ENCODE data around the gene KRTAP10-1. TPM values are rescaled to one million over a fixed set of nuclear protein-coding genes. Genes with fewer than 3 reads are reported as not detected.
A peak's percentile ranks its signal among the peaks of the same experiment; 100 is the strongest.

The KRTAP10-1 gene
- total RNA-seq, 2 experiments from 2014 or later = not detected

DNA sequence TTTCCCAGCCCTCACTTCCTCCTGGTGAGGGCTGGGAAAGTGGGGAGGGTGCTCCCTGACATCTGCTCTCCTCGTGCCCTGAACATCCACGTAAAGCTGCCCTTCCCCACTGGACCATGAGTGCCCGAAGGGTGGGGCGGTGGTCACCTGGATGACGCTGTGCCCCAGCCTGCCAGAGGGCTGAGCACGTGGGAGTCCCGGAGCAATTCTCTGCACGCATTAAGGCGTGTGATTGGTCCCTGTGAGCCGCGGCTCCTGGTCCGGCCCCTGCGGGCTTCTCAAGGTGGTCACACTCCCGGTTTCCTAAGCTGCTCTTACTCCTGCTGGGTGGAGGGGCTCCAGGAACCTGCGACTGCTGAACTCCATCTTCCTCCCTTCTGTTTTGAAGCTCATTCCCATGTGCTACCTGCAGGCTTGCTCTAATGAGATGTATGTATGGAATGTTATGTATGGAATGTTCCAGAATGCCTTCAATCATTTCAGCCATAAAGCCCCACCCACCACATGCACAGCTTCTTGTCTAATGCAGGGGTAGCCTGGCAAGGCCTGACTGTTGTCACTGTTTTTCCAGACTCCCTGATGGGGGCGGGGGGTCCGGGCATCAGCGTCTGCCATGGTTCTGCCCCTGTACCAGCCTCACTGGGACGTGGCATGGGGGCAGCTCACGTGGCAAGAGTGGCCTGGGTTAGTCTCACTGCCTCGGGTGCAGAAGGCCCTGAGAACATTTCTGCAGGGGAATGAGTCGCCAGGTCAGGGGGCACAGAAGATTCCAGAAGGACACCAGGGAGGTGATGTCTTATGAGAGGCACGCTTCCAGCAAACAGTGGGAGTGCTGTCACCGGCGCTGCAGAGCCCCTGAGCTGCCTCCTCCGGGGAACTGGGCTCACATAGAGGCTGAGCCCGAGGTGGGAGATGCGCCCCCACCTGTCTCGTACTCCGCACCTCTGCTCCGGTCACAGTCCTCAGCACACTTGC lies 19.4 kb downstream of the KRTAP10-1 start:
- no peak for TF ChIP-seq CTCF (IDR thresholded peaks at IDR 0.05)

GRCh38 chr21:44519346-44520325 lies 20.4 kb downstream of the KRTAP10-1 start:
- intact Hi-C loops (cut with micrococcal nuclease) = loop anchor here (10.0 kb wide), 1 partner anchor 225 kb away; no protein-coding TSS in a partner anchor
- Mint-ChIP-seq H3K27ac (no peak overlapping the region), H3K27me3 (no peaks in the 10 kb centered on the region), H3K4me3 (no peak overlapping the region), H3K9me3 (no peaks in the 10 kb centered on the region), H3K4me1 (ENCODE audit: low read depth) (no peaks in the 10 kb centered on the region), H3K36me3 (ENCODE audit: low read depth) (no peaks in the 10 kb centered on the region)
- POLR2A ChIA-PET = no interaction called here
- no peak for DNase-seq
- no peak for TF ChIP-seq CTCF (IDR thresholded peaks at IDR 0.05)
- CTCF ChIA-PET = no interaction called here
- no peak for ATAC-seq

More for the DNA sequence above, 19.4 kb downstream of the KRTAP10-1 start:
- no peaks in the 10 kb centered on the region for H3K4me1 Mint-ChIP-seq (ENCODE audit: low read depth)
- no peak overlapping the region for H3K27ac Mint-ChIP-seq
- ATAC-seq (no peak), DNase-seq (no peak)
- no peaks in the 10 kb centered on the region for H3K36me3 Mint-ChIP-seq (ENCODE audit: low read depth)
- no peaks in the 10 kb centered on the region for H3K9me3 Mint-ChIP-seq
- H3K27me3 Mint-ChIP-seq = no peaks in the 10 kb centered on the region
- intact Hi-C loops (cut with micrococcal nuclease) = no loop called here
- no peak overlapping the region for H3K4me3 Mint-ChIP-seq
- CTCF ChIA-PET = interaction anchor here (0.6 kb wide), 1 partner anchor 246 kb away, joined by 3 read pairs; no protein-coding TSS in a partner anchor
- POLR2A ChIA-PET = no interaction called here

DNA sequence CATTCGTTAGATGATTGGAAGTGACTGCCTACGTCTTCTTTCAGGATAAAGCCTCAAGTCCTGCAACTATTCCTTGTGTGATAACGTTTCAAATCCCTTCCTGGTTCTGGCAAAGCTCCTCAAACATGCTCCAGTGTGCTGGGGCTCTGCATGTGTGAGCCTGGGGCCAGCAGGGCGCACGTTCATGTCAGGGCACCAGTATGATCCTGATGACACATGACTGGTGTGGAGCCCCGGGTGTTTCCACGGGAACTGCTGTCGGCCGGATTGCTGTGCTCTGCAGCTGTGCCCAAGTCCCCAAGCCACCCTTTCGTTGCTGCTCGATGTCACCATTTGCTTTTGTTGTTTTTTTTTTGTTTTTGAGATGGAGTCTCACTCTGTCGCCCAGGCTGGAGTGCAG lies 21.3 kb downstream of the KRTAP10-1 start:
- intact Hi-C loops (cut with micrococcal nuclease) = loop anchor here (10.0 kb wide), 1 partner anchor 226 kb away; no protein-coding TSS in a partner anchor
- DNase-seq (no peak), ATAC-seq (no peak)
- H3K27me3 Mint-ChIP-seq = no peaks in the 10 kb centered on the region
- H3K4me3 Mint-ChIP-seq = no peak overlapping the region
- no peaks in the 10 kb centered on the region for H3K36me3 Mint-ChIP-seq (ENCODE audit: low read depth)
- CTCF ChIA-PET = interaction anchor here (1.2 to 1.4 kb wide), 2 partner anchors 31 to 275 kb away, joined by 3 to 8 read pairs; no protein-coding TSS in a partner anchor
- H3K9me3 Mint-ChIP-seq = no peaks in the 10 kb centered on the region
- no peak overlapping the region for H3K27ac Mint-ChIP-seq
- no peak for TF ChIP-seq CTCF (IDR thresholded peaks at IDR 0.05)
- no peaks in the 10 kb centered on the region for H3K4me1 Mint-ChIP-seq (ENCODE audit: low read depth)
- POLR2A ChIA-PET = interaction anchor here (0.6 kb wide), 1 partner anchor 463 kb away, joined by 3 read pairs; no protein-coding TSS in a partner anchor

DNA sequence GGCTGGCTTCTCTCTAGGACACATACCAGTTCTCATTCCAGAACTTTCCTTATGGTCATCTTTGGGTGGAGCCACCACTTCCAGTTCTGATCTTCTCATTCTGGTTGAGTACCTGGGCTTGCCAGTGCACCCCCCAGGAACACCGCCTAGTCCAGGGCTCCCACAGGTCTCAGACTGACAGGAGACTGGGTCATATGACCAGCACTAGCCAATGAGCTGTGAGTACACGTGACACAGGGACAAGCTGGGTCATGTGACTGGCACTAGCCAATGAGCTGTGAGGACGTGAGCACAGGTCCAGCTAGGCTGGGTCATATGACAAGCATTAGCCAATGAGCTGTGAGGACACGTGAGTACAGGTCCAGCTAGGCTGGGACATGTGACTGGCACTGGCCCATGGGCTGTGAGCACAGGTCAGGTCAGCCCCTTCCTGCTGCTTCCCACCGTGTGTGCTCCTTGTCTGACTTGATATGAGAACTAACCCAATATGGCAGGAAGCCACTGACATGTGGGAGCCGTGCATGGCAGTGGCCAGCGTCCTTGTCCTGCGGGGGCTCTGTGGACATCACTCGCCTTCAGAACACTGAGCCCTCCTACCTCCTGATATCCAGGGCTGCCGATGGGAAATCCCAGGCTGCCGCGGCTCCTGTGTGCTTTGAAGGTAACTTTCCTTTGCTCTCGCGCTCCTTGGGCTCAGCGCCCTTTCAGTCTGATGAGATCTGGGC lies 22.7 kb downstream of the KRTAP10-1 start:
- DNase-seq = peak; percentile 57
- no peak overlapping the region for H3K4me3 Mint-ChIP-seq
- no peak overlapping the region for H3K27ac Mint-ChIP-seq

More for the DNA sequence above, 22.7 kb downstream of the KRTAP10-1 start:
- ChIA-PET CTCF (interaction anchor here (1.2 to 1.4 kb wide), 2 partner anchors 29 to 276 kb away, joined by 3 to 8 read pairs; no protein-coding TSS in a partner anchor), POLR2A (no interaction called here)
- H3K36me3 Mint-ChIP-seq (ENCODE audit: low read depth) = no peaks in the 10 kb centered on the region
- no peak for TF ChIP-seq CTCF (IDR thresholded peaks at IDR 0.05)
- peak; percentile 79 for ATAC-seq
- intact Hi-C loops (cut with micrococcal nuclease) = loop anchor here (10.0 kb wide), 1 partner anchor 227 kb away; no protein-coding TSS in a partner anchor
- no peaks in the 10 kb centered on the region for H3K27me3 Mint-ChIP-seq
- no peaks in the 10 kb centered on the region for H3K9me3 Mint-ChIP-seq
- H3K4me1 Mint-ChIP-seq (ENCODE audit: low read depth) = no peaks in the 10 kb centered on the region
